Measurements from ENCODE around the gene ADAMTS19.
"Not testable (repeated sequence)": the region's sequence is repeated elsewhere in the genome, so short reads cannot be mapped to it uniquely, and the experiment has no call there.

Gene ADAMTS19

DNA sequence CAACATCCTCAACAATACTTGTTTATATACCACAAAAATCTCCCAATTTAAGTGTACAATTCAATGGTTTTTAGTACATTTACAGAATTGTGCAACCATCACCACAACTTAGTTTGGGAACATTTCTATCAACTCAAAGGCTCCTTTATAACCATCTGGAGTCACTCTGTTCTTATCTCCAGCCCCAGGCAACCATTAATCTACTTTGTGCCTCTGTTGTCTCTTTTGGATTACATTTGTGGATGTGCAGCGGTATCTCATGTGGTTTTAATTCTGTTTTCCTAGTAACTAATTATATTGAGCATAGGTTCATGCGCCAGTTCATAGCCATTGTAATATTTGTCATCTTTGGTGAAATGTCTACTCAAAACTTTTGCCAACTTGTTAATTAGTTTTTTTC, 14.4 kb downstream of the ADAMTS19 start:
- no peak for DNase-seq

- no peak for DNase-seq
These were observed 16.7 kb downstream of the ADAMTS19 start for GRCh38 chr5:129476751-129477150.

DNA sequence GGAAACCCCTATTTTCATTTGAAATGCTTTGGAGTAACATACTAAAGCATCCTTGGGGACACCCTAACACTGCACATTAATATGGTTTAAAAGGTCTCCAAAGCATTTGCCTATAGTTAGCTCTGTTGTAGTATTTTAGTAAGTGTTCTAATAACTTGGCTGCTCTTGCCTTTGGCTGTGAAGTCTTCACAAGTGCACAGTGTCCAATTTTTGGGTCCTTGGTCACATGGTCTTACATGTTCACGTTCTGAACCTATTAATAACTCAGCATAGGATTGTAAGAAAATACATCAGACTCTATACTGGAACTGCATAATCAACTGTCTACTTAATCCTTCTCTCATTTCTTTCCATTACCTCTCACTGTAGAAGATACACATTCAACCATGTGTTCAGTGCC, 17.4 kb downstream of the ADAMTS19 start:
- no peak for DNase-seq

DNA sequence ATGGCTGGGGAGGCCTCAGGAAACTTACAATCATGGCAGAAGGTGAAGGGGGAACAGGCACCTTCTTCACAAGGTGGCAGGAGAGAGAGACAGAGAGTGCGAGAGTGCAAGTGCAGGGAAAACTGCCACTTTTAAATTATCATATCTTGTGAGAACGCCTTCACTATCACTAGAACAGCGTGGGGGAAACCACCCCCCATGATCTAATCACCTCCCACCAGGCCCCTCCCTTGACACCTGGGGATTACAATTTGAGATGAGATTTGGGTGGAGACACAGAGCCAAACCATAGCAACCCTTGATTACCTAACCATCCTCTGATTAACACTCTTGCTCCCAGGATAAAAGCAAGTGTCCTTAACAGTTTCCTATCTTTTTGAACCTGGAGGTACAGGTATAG, 21.1 kb downstream of the ADAMTS19 start:
- DNase-seq = no peak

DNA sequence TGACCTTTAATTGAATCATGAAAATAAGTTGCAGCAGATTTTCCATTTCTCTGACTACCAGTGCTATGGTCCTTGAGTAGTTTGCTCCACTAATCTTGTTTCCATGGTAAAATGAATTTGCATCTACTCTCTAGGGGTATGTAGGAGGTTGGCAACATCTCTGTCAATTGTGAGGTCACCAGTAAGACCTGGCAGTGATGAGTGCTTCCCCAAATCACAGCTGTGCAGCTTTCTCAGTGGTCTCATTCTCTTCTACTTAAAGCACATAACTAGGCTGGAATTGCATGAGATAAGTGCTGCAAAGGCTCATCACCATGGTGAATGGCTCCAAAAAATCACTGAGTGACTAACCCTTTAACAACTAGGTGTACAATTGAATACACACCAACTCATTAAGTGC, 36.3 kb downstream of the ADAMTS19 start:
- DNase-seq = no peak

GRCh38 chr5:129496864-129497595, 36.9 kb downstream of the ADAMTS19 start:
- DNase-seq = no peak

DNA sequence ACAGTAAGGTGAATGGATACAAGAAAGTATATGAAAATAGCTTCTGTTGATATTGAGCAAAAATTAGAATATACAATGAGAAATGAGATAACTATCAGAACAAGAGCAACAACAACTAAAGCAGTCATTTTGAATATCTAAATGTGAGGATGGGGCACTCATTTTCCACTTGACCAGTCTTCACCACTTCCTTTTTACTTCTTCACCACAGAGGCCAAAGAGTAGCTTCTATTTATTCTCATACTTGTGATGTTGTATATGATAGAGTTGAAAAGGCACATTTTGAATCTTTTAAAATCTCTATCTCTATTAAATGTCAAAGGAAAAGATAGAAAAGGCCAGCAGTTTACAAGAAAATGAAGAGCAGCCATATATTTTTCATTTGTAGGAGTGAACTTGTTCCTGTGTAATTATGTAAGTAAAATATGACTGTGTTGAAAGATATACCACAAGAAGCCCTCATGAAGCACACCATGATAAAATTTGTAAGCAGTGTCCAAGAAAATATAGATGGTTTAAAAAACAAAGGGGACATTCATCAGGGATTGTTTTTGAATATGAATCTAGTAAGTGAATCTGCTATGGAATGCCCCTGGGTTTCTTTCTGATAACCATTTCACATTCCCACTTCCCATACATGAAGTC, 39.2 kb downstream of the ADAMTS19 start:
- DNase-seq = no peak

- DNase-seq = no peak
These were observed 40.0 kb downstream of the ADAMTS19 start for GRCh38 chr5:129500101-129500500.

GRCh38 chr5:129506086-129506485, 46.0 kb downstream of the ADAMTS19 start:
- DNase-seq = no peak

DNA sequence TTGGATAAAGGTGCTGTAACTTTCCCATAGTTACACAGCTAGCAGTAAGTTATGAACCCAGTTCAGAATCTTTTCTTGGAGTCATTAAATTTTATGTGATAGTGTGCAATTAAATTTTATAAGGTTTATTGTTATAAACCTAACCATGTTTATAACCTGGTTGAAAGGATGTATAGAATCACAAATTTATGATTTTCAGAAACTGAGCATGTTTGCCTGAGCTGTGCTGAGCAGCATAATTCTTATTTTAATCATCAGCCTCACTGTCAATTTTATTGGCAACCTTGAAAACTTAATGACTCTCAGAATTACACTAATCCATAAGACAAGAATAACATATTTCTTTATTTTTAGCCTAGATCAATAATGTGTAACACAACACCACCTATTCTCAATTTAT, 46.9 kb downstream of the ADAMTS19 start:
- DNase-seq = no peak

- no peak for DNase-seq
These were observed 47.4 kb downstream of the ADAMTS19 start for GRCh38 chr5:129507527-129507926.

DNA sequence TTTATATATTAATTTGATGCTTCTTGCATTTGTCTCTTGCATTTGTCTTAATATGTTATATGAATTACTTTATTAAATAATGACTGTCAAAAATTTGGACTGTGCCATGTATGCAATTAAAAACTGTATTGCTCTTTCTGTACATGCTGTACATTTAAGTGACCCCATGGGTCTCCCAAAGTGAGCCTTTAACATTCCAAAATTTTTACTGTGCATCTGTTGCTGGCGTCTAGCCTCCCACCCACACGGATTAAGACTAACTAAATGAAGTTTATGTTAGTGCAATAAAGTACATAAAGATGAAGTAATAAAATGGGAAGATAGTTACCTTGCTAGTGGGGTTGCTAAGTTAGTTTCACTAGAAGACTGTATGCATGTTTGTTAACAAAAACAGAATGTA, 48.5 kb downstream of the ADAMTS19 start:
- DNase-seq = no peak

DNA sequence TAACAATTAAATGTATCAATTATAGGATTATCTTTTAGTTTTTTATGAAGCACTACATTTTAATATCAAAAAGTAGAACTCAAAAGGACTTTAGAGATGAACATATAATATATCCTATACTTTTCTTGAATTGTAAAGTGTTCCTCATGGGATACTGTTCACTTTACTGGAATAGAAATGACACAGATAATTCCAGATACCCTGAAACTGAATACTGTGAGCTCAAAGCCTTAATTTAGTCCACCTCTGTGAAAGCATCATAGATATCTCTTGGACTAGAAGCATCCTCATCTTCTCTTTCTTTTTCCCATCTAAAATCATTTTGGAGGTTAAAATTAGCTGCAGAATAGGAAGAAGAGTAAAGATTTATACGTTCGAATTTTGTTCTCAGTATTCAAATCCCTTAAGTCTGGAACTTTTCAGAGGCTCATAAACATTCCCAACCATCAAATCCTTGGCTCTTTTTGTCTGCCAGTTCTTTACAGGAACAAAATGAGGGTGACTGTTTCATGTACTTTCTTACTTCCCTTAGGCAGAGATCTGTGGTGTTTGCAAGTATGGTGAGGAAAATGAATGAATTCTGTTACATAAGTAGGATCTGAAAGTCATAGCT, 49.4 kb downstream of the ADAMTS19 start:
- no peak for DNase-seq

DNA sequence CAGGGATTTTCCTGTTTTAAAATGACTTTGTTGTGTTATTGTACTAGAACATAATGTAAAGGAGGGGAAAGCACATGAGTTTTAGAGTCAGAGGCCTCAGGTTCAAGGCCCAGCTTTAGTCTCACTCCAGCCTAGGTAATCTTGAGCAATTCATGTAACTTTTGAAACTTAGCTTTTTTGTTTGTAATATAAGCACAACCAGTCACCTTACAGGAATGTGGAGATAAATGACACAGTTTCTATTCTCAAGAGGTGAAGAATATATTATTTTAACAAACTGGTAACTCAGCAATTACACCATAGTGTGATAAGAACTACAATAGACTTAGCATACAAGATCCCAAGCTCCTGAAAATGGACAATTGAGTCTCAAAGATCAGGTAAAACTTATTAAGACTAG, 51.2 kb downstream of the ADAMTS19 start:
- no peak for DNase-seq

DNA sequence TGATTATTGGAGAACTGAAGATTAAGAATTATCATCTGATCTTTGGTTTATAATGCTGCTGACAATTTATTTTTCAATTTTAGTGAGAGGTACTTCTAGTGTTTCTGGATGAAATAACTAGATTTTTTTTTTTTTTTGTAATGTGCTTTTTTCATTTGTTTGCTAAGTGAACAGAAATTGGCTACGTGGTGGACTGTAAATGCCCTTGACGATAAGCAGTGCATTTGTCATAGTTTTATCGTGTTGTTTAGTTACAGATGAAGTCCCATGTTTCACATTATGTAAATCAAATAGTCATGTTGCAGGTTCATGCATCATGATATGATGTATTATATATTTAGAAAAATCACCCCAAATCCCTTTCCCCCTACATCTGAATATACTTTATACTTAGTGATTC, 81.0 kb downstream of the ADAMTS19 start:
- DNase-seq = no peak

- DNase-seq = no peak
These were observed 81.7 kb downstream of the ADAMTS19 start for GRCh38 chr5:129541648-129542251.

DNA sequence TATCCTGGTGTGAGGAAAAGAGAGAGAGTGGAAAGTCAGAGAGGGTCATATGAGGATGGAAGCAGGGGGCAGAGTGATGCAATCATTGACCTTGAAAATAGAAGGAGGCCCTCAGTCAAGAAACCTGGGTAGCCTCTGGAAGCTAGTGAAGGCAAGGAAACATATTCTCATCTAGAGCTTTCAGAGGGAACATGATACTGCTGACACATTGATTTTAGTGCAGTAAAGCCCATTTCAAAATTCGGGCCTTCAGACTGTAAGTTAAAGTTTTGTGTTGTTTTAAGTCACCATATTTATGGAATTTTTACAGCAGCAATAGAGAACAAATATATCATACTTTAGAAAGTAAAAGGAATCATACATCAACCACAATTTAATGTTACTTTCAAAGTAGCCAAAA, 87.0 kb downstream of the ADAMTS19 start:
- no peak for DNase-seq

DNA sequence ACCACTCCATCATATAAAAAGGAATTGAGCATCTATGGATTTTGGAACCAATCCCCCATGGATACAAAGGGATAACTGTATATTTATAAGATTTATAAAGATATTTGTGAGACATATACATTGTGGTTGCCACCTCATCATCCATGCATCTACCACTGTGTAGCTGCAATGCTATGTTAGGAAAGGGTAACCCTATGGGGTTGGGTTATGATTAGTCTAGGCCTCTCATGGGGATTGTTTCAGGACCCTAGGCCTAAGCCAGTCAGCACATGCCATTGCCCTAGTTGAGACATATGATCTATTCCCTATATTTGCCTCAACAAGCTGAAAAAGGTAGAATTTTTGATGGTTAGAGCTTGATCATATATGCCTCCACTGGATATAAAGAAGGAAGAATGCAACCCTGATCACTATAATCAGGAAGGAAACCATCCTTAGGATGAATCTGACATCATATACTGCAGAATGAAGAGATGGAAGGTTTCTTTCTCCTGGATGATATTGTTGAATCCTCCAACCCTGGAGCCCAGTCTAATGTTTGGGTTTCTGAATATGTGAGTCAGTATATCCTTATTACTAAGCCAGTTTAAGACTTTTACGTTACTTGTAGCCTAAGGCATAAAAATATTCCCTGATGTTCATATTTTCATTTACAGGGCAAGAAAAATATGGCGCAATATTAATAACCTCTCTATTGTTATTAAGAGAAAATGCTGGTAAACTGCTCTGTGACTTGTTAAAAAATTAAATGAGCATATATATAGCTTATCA, 94.2 kb downstream of the ADAMTS19 start:
- no peak for DNase-seq

DNA sequence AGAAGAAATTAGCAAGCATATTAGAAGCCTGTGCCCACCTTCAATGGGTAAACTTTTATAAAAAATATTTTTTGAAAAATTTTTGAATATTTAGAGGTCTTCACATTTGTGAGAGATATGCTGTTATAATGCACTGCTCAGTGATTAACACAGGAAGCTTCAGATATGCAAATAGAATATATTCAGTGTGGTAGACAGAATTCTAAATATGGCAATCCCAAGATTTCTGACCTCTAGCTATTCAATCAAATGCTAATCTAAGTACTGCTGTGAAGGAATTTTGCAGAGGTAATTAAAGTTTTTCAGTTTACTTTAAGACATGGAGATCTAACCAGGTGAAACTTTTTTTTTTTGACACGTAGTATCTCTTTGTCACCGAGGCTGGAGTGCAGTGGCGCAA, 103.5 kb downstream of the ADAMTS19 start:
- no peak for DNase-seq

DNA sequence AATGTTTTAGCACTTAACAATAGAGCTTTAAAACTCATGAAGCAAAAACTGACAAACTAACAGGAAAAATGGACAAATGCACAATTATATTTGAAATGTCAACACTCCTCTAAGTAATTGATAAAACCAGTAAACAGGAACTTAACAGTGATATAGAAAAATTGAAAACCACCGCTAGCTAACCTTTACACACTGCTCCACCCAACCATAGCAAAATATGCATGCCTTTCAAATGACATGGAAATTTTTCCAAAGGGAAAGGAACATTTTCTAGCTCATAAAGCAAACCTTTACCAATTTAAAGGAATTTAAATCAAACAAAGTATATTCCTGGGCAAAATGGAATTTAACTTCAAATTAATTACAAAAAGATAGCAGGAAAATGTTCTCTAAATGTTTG, 109.2 kb downstream of the ADAMTS19 start:
- DNase-seq = no peak

DNA sequence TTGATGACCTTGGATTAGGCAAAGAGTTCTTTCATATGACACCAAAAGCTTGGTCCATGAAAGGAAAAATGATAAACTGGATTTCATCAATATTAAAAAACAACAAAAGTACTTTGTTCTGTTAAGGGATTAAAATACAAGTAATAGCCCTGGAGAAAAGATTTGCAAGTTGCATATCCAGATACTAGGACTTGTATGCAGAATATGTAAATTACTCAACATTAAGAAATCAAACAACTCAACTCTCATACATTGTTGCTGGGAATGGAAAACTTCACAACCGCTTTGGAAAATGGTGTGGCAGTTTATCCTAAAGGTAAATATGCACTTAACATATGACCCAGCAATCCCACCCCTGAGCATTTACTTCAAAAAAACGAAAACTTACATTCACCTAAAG, 112.0 kb downstream of the ADAMTS19 start:
- no peak for DNase-seq

GRCh38 chr5:129584496-129584895, 124.4 kb downstream of the ADAMTS19 start:
- not testable (repeated sequence) for DNase-seq

DNA sequence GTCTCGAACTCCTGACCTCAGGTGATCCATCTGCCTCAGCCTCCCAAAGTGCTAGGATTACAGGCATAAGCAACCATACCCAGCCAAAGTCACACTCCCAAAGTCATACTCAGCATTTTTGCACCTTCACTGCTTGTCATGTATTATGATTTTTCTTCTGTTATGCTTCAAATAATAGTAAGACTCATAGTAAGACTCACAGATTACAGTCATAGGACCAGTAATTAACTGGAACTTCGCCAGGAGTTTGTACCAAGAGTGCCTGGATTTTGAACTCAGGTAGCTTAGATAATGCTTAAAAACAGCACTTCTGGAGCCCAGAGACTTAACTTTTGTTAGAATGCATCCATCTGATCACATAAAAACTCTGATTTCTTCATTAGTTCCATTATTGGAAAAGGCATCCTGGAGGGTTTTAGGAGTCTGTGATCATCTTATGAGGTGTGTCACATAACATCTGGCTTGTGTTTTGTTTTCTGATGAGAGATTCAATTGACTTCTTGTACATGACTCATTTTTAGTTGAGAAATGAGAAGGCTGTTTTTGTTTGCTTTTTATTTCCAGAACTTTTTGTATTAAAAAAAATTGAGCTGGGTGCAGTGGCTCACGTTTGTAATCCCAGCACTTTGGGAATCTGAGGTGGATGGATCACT, 131.5 kb downstream of the ADAMTS19 start:
- DNase-seq = no peak
